GM21515 (cell line): Measurements from ENCODE around the gene LRRC47.
A peak's percentile ranks its signal among the peaks of the same experiment; 100 is the strongest.

Experiments used
- ATAC-seq: cut with Tn5 transposase; IDR thresholded peaks from one replicate; pipeline ENCODE4 v1.9.1; 2021; ENCODE audit not compliant: unreplicated experiment

LRRC47 gene

GRCh38 chr1:3772715-3773571 lies 23.4 kb downstream of the LRRC47 start, which contains the start of gene SMIM1:
TSS of gene SMIM1 (plus strand) at chr1:3772749. CDS start at chr1:3775374, 2,625 bp downstream.
- peak; percentile 20 for ATAC-seq

- ATAC-seq: peak; percentile 54
Measured at GRCh38 chr1:3772027-3772714, 24.1 kb downstream of the LRRC47 start.

GRCh38 chr1:3771108-3772026 lies 24.9 kb downstream of the LRRC47 start:
- ATAC-seq: no peak

- no peak for ATAC-seq
Measured at GRCh38 chr1:3770047-3770765, 26.1 kb downstream of the LRRC47 start.

- ATAC-seq: no peak
Measured at GRCh38 chr1:3768811-3769390, 27.4 kb downstream of the LRRC47 start.

- no peak for ATAC-seq
Measured at GRCh38 chr1:3767328-3767925, 28.9 kb downstream of the LRRC47 start.

- no peak for ATAC-seq
Measured at GRCh38 chr1:3763351-3764125, 32.8 kb downstream of the LRRC47 start.

- ATAC-seq: no peak
Measured at GRCh38 chr1:3762873-3763228, 33.4 kb downstream of the LRRC47 start.

GRCh38 chr1:3762151-3762872 lies 34.0 kb downstream of the LRRC47 start:
- no peak for ATAC-seq

GRCh38 chr1:3761296-3762010 lies 34.8 kb downstream of the LRRC47 start:
- no peak for ATAC-seq

GRCh38 chr1:3759796-3760195 lies 36.5 kb downstream of the LRRC47 start:
- no peak for ATAC-seq

- ATAC-seq: no peak
Measured at GRCh38 chr1:3759164-3759563, 37.1 kb downstream of the LRRC47 start.

GRCh38 chr1:3756394-3756793 lies 39.9 kb downstream of the LRRC47 start:
- ATAC-seq: no peak

GRCh38 chr1:3753656-3754454 lies 42.4 kb downstream of the LRRC47 start:
- ATAC-seq: no peak

GRCh38 chr1:3752400-3752945 lies 43.8 kb downstream of the LRRC47 start, which contains the start of gene CCDC27:
TSS of gene CCDC27 (plus strand) at chr1:3752450. CDS start at chr1:3752482, 32 bp downstream.
- ATAC-seq: no peak

GRCh38 chr1:3750741-3751140 lies 45.6 kb downstream of the LRRC47 start:
- ATAC-seq: no peak

GRCh38 chr1:3749512-3749911 lies 46.8 kb downstream of the LRRC47 start:
- no peak for ATAC-seq
